ENCODE measurements around the gene OR13J1.

The OR13J1 gene

GRCh38 chr9:35912791-35913400, 42.7 kb upstream of the OR13J1 start:
- DNase-seq (ENCODE audit: insufficient read length, low spot score), result no peak
- no peak for FAIRE-seq
- no peak for TF ChIP-seq CTCF (IDR thresholded peaks at IDR 0.05; ENCODE audit: insufficient read depth, missing control alignments)

GRCh38 chr9:35911690-35912089, 41.5 kb upstream of the OR13J1 start:
- DNase-seq (ENCODE audit: insufficient read length, low spot score) (no peak), FAIRE-seq (no peak)
- no peak for TF ChIP-seq CTCF (IDR thresholded peaks at IDR 0.05; ENCODE audit: insufficient read depth, missing control alignments)

- TF ChIP-seq CTCF (IDR thresholded peaks at IDR 0.05; ENCODE audit: insufficient read depth, missing control alignments), result peak; percentile 36
- FAIRE-seq, result no peak
- DNase-seq (ENCODE audit: insufficient read length, low spot score), result no peak
Observed at GRCh38 chr9:35910613-35911359, 40.6 kb upstream of the OR13J1 start.

- DNase-seq (ENCODE audit: insufficient read length, low spot score), result no peak
- TF ChIP-seq CTCF (IDR thresholded peaks at IDR 0.05; ENCODE audit: insufficient read depth, missing control alignments), result no peak
- FAIRE-seq, result no peak
Observed at GRCh38 chr9:35909687-35910612, 39.7 kb upstream of the OR13J1 start.

GRCh38 chr9:35909274-35909673, 39.1 kb upstream of the OR13J1 start, which contains the start of gene SPAAR:
Gene SPAAR, plus strand, starts transcription at chr9:35909490. Its CDS starts 974 bp downstream, at chr9:35910464.
- TF ChIP-seq CTCF (IDR thresholded peaks at IDR 0.05; ENCODE audit: insufficient read depth, missing control alignments), result no peak
- FAIRE-seq (no peak), DNase-seq (ENCODE audit: insufficient read length, low spot score) (no peak)

- DNase-seq (ENCODE audit: insufficient read length, low spot score) (no peak), FAIRE-seq (no peak)
- no peak for TF ChIP-seq CTCF (IDR thresholded peaks at IDR 0.05; ENCODE audit: insufficient read depth, missing control alignments)
Observed at GRCh38 chr9:35908504-35909125, 38.4 kb upstream of the OR13J1 start.
